ENCODE measurements around the gene CABCOCO1. TPM values are rescaled to one million over a fixed set of nuclear protein-coding genes. Genes with fewer than 3 reads are reported as not detected.

Gene CABCOCO1
- total and polyA plus RNA-seq, 4 donors = 3.8 to 15.4 (median 10.1) TPM

GRCh38 chr10:61779276-61779675, 116.5 kb downstream of the CABCOCO1 start:
- no peak overlapping the region for H3K4me3 ChIP-seq
- WGBS, 2 donors = 89 to 93% methylated on average over 6 of the region's 6 CpGs
- ATAC-seq (ENCODE audit: insufficient read depth, low FRiP score) = no peak
- H3K27ac ChIP-seq (ENCODE audit: low read depth in 1 of 2, low read length in 1 of 2) = no peak overlapping the region
- no peaks in the 10 kb centered on the region for H3K9me3 ChIP-seq (ENCODE audit: control insufficient read depth in 4 of 4, insufficient read depth in 3 of 4, low read length in 3 of 4)
- no peaks in the 10 kb centered on the region for H3K36me3 ChIP-seq (ENCODE audit: control insufficient read depth in 4 of 4, insufficient read depth in 4 of 4, low read length in 4 of 4)
- no peak overlapping the region for H3K9ac ChIP-seq (ENCODE audit: insufficient read depth in 1 of 2, low read length in 2 of 2)
- peaks cover 0 to 5% (median 0%) of the 10 kb centered on the region in 5 donors for H3K4me1 ChIP-seq (ENCODE audit: control insufficient read depth in 5 of 5, insufficient read depth in 5 of 5, low read length in 5 of 5)
- TF ChIP-seq CTCF (IDR thresholded peaks at IDR 0.05; ENCODE audit: control extremely low read depth, extremely low read depth) = no peak
- DNase-seq = no peak
- no peaks in the 10 kb centered on the region for H3K27me3 ChIP-seq (ENCODE audit: control insufficient read depth in 3 of 3, insufficient read depth in 3 of 3, low read length in 2 of 3)

- no peak overlapping the region for H3K4me3 ChIP-seq
- H3K9ac ChIP-seq (ENCODE audit: insufficient read depth in 1 of 2, low read length in 2 of 2) = no peak overlapping the region
- no peak for TF ChIP-seq CTCF (IDR thresholded peaks at IDR 0.05; ENCODE audit: control extremely low read depth, extremely low read depth)
- DNase-seq (peak; percentile 69 to 75 (median 73)), ATAC-seq (ENCODE audit: insufficient read depth, low FRiP score) (peak; percentile 82)
- 26 to 33% methylated on average over 9 of the region's 9 CpGs for WGBS, 2 donors
- no peaks in the 10 kb centered on the region for H3K36me3 ChIP-seq (ENCODE audit: control insufficient read depth in 4 of 4, insufficient read depth in 4 of 4, low read length in 4 of 4)
- peak overlapping the region in 1 of 2 donors; percentile 45 for H3K27ac ChIP-seq (ENCODE audit: low read depth in 1 of 2, low read length in 1 of 2)
- H3K9me3 ChIP-seq (ENCODE audit: control insufficient read depth in 4 of 4, insufficient read depth in 3 of 4, low read length in 3 of 4) = no peaks in the 10 kb centered on the region
- H3K27me3 ChIP-seq (ENCODE audit: control insufficient read depth in 3 of 3, insufficient read depth in 3 of 3, low read length in 2 of 3) = no peaks in the 10 kb centered on the region
- H3K4me1 ChIP-seq (ENCODE audit: control insufficient read depth in 5 of 5, insufficient read depth in 5 of 5, low read length in 5 of 5) = peaks cover 0 to 5% (median 0%) of the 10 kb centered on the region in 5 donors
These were observed 117.4 kb downstream of the CABCOCO1 start for GRCh38 chr10:61779950-61780659.

GRCh38 chr10:61780732-61781131, 118.0 kb downstream of the CABCOCO1 start:
- H3K27me3 ChIP-seq (ENCODE audit: control insufficient read depth in 3 of 3, insufficient read depth in 3 of 3, low read length in 2 of 3) = no peaks in the 10 kb centered on the region
- no peaks in the 10 kb centered on the region for H3K9me3 ChIP-seq (ENCODE audit: control insufficient read depth in 4 of 4, insufficient read depth in 3 of 4, low read length in 3 of 4)
- peak overlapping the region in 1 of 2 donors; percentile 45 for H3K27ac ChIP-seq (ENCODE audit: low read depth in 1 of 2, low read length in 1 of 2)

More at GRCh38 chr10:61780732-61781131, 118.0 kb downstream of the CABCOCO1 start:
- ATAC-seq (ENCODE audit: insufficient read depth, low FRiP score) (no peak), DNase-seq (peak in 1 of 3 donors; percentile 60)
- H3K4me3 ChIP-seq = no peak overlapping the region
- TF ChIP-seq CTCF (IDR thresholded peaks at IDR 0.05; ENCODE audit: control extremely low read depth, extremely low read depth) = no peak
- peaks cover 0 to 5% (median 0%) of the 10 kb centered on the region in 5 donors for H3K4me1 ChIP-seq (ENCODE audit: control insufficient read depth in 5 of 5, insufficient read depth in 5 of 5, low read length in 5 of 5)
- no peak overlapping the region for H3K9ac ChIP-seq (ENCODE audit: insufficient read depth in 1 of 2, low read length in 2 of 2)
- H3K36me3 ChIP-seq (ENCODE audit: control insufficient read depth in 4 of 4, insufficient read depth in 4 of 4, low read length in 4 of 4) = no peaks in the 10 kb centered on the region

Data from lung (tissue), 12 donors.